Activated CD8-positive, alpha-beta T cell treated with anti-CD3 and anti-CD28 coated beads, Interleukin-2, amount 10 ng/mL, durations not matched to agents 7 days and 5 days (primary cell): ENCODE results near the gene PCNP. TPM values are rescaled to one million over a fixed set of nuclear protein-coding genes. Genes with fewer than 3 reads are reported as not detected.
"Not testable (repeated sequence)": the region's sequence is repeated elsewhere in the genome, so short reads cannot be mapped to it uniquely, and the experiment has no call there.

Experiments
- ATAC-seq: fragments of 150-1000 bp; cut with Tn5 transposase; one replicate; pipeline ENCODE4 v1.10.0; 2021; ENCODE audit warnings: moderate library complexity
- CTCF ChIA-PET: fragments of 350-600 bp; sonication (Branson Sonifier 250); formaldehyde crosslinking; loops from one replicate; lab custom pipeline; 2021; ENCODE audit warnings: antibody characterized with exemption; lab: Charles Lee
- POLR2A ChIA-PET: fragments of 350-600 bp; sonication (Branson Sonifier 250); formaldehyde crosslinking; loops from one replicate; lab custom pipeline; 2021; ENCODE audit warnings: antibody characterized with exemption; lab: Charles Lee
- DNase-seq: peaks from one replicate; pipeline ENCODE4 v3.0.0-alpha.2; 2020
- H3K27ac Mint-ChIP-seq: one replicate; pipeline ENCODE4 v1.8.0; 2021; ENCODE audit warnings: mild to moderate bottlenecking, mixed read lengths
- H3K27me3 Mint-ChIP-seq: one replicate; pipeline ENCODE4 v1.8.0; 2021; ENCODE audit warnings: low read depth, mixed read lengths
- H3K36me3 Mint-ChIP-seq: one replicate; pipeline ENCODE4 v1.8.0; 2021; ENCODE audit warnings: low read depth, mixed read lengths
- H3K4me1 Mint-ChIP-seq: one replicate; pipeline ENCODE4 v1.8.0; 2021; ENCODE audit warnings: low read depth, mixed read lengths
- H3K4me3 Mint-ChIP-seq: one replicate; pipeline ENCODE4 v1.8.0; 2021; ENCODE audit warnings: mild to moderate bottlenecking, mixed read lengths
- H3K9me3 Mint-ChIP-seq: one replicate; pipeline ENCODE4 v1.8.0; 2022; ENCODE audit warnings: mixed read lengths; ENCODE audit not compliant: insufficient read depth
- total RNA-seq, 2 experiments: library from RNA; stranded (reverse); gene quantifications; one replicate each; pipeline ENCODE4 v1.2.3, GENCODE V29; 2021

The PCNP gene
- total RNA-seq, 2 experiments from 2014 or later, result 180 to 181 TPM

- DNase-seq, result no peak
- H3K27ac Mint-ChIP-seq, result no peak overlapping the region
- ChIA-PET CTCF (interaction anchor here (0.8 kb wide), 1 partner anchor 49 kb away, joined by 3 read pairs; no protein-coding TSS in a partner anchor), POLR2A (no interaction called here)
- H3K36me3 Mint-ChIP-seq, result peaks cover 51% of the 10 kb centered on the region
- no peak for ATAC-seq
- peaks cover 54% of the 10 kb centered on the region for H3K4me1 Mint-ChIP-seq
- H3K9me3 Mint-ChIP-seq, result no peaks in the 10 kb centered on the region
- no peaks in the 10 kb centered on the region for H3K27me3 Mint-ChIP-seq
- H3K4me3 Mint-ChIP-seq, result no peak overlapping the region
Measured at GRCh38 chr3:101567528-101568317, 6.3 kb upstream of the PCNP start.

- DNase-seq, result peak; percentile 35
- H3K36me3 Mint-ChIP-seq, result peaks cover 32% of the 10 kb centered on the region
- H3K27me3 Mint-ChIP-seq, result no peaks in the 10 kb centered on the region
- ATAC-seq, result no peak
- H3K27ac Mint-ChIP-seq, result peak overlapping the region; percentile 70
- ChIA-PET CTCF (interaction anchor here (1.1 to 2.3 kb wide), 3 partner anchors 13 to 73 kb away, joined by 3 to 7 read pairs (median 3); no protein-coding TSS in a partner anchor), POLR2A (interaction anchor here (0.7 to 1.7 kb wide), 4 partner anchors 10 to 115 kb away, joined by 3 to 7 read pairs (median 4); partner anchors contain the start of genes RPL24 and TRMT10C)
- H3K4me3 Mint-ChIP-seq, result peak overlapping the region; percentile 9
- H3K4me1 Mint-ChIP-seq, result peaks cover 54% of the 10 kb centered on the region
- no peaks in the 10 kb centered on the region for H3K9me3 Mint-ChIP-seq
Measured at GRCh38 chr3:101571028-101571895, 2.7 kb upstream of the PCNP start.

GRCh38 chr3:101574388-101575112 is 570 bp downstream of the PCNP start:
- peak; percentile 70 for DNase-seq
- peak; percentile 65 for ATAC-seq
- peak overlapping the region; percentile 89 for H3K4me3 Mint-ChIP-seq
- ChIA-PET POLR2A (interaction anchor here (0.6 to 2.9 kb wide), 26 partner anchors 10 to 864 kb away, joined by 3 to 32 read pairs (median 4); partner anchors contain the start of genes RPL24, SENP7, TRMT10C and ZBTB11), CTCF (interaction anchor here (0.7 to 3.7 kb wide), 23 partner anchors 10 to 505 kb away, joined by 3 to 41 read pairs (median 6); partner anchors contain the start of genes RPL24, SENP7, TRMT10C and ZBTB11)
- H3K9me3 Mint-ChIP-seq, result no peaks in the 10 kb centered on the region
- H3K4me1 Mint-ChIP-seq, result peaks cover 68% of the 10 kb centered on the region
- peak overlapping the region; percentile 96 for H3K27ac Mint-ChIP-seq
- H3K27me3 Mint-ChIP-seq, result no peaks in the 10 kb centered on the region
- H3K36me3 Mint-ChIP-seq, result peaks cover 32% of the 10 kb centered on the region

GRCh38 chr3:101577286-101577685 is 3.3 kb downstream of the PCNP start:
- DNase-seq, result no peak
- POLR2A ChIA-PET, result interaction anchor here (0.6 kb wide), 1 partner anchor 56 kb away, joined by 3 read pairs; no protein-coding TSS in a partner anchor
- Mint-ChIP-seq H3K27ac (no peak overlapping the region), H3K36me3 (peaks cover 44% of the 10 kb centered on the region), H3K4me1 (peaks cover 48% of the 10 kb centered on the region), H3K27me3 (no peaks in the 10 kb centered on the region), H3K4me3 (no peak overlapping the region), H3K9me3 (no peaks in the 10 kb centered on the region)
- ATAC-seq, result no peak
- CTCF ChIA-PET, result no interaction called here

GRCh38 chr3:101588616-101589015 is 14.6 kb downstream of the PCNP start:
- DNase-seq (no peak), ATAC-seq (no peak)
- Mint-ChIP-seq H3K4me3 (no peak overlapping the region), H3K4me1 (no peaks in the 10 kb centered on the region), H3K27me3 (no peaks in the 10 kb centered on the region), H3K27ac (no peak overlapping the region), H3K9me3 (no peaks in the 10 kb centered on the region), H3K36me3 (peaks cover 63% of the 10 kb centered on the region)
- ChIA-PET POLR2A (no interaction called here), CTCF (interaction anchor here (1.8 kb wide), 1 partner anchor 14 kb away, joined by 8 read pairs; the partner anchor contains the start of gene PCNP)

- H3K36me3 Mint-ChIP-seq, result peaks cover 54% of the 10 kb centered on the region
- DNase-seq (no peak), ATAC-seq (no peak)
- no peaks in the 10 kb centered on the region for H3K27me3 Mint-ChIP-seq
- no peaks in the 10 kb centered on the region for H3K4me1 Mint-ChIP-seq
- ChIA-PET CTCF (no interaction called here), POLR2A (interaction anchor here (0.7 kb wide), 1 partner anchor 16 kb away, joined by 3 read pairs; no protein-coding TSS in a partner anchor)
- H3K9me3 Mint-ChIP-seq, result no peaks in the 10 kb centered on the region
- H3K4me3 Mint-ChIP-seq, result no peak overlapping the region
- no peak overlapping the region for H3K27ac Mint-ChIP-seq
Measured at GRCh38 chr3:101591071-101591470, 17.1 kb downstream of the PCNP start.

- no peaks in the 10 kb centered on the region for H3K4me1 Mint-ChIP-seq
- no peak overlapping the region for H3K27ac Mint-ChIP-seq
- no peak for ATAC-seq
- POLR2A ChIA-PET, result no interaction called here
- no peaks in the 10 kb centered on the region for H3K27me3 Mint-ChIP-seq
- DNase-seq, result no peak
- peaks cover 14% of the 10 kb centered on the region for H3K36me3 Mint-ChIP-seq
- H3K4me3 Mint-ChIP-seq, result no peak overlapping the region
- CTCF ChIA-PET, result no interaction called here
- H3K9me3 Mint-ChIP-seq, result no peaks in the 10 kb centered on the region
Measured at GRCh38 chr3:101602731-101603130, 28.8 kb downstream of the PCNP start.

GRCh38 chr3:101603184-101603583 is 29.2 kb downstream of the PCNP start:
- Mint-ChIP-seq H3K27ac (no peak overlapping the region), H3K4me3 (no peak overlapping the region), H3K4me1 (no peaks in the 10 kb centered on the region), H3K9me3 (no peaks in the 10 kb centered on the region), H3K27me3 (no peaks in the 10 kb centered on the region), H3K36me3 (peaks cover 14% of the 10 kb centered on the region)
- POLR2A ChIA-PET, result no interaction called here
- DNase-seq, result no peak
- CTCF ChIA-PET, result no interaction called here
- ATAC-seq, result no peak

- CTCF ChIA-PET, H3K4me3 Mint-ChIP-seq, POLR2A ChIA-PET, DNase-seq, H3K27ac Mint-ChIP-seq, H3K36me3 Mint-ChIP-seq, H3K9me3 Mint-ChIP-seq, H3K4me1 Mint-ChIP-seq, ATAC-seq, H3K27me3 Mint-ChIP-seq: not testable (repeated sequence)
Measured at GRCh38 chr3:101605398-101605797, 31.4 kb downstream of the PCNP start.

GRCh38 chr3:101611023-101611422 is 37.0 kb downstream of the PCNP start:
- no peak for DNase-seq
- ATAC-seq, result no peak
- CTCF ChIA-PET, result no interaction called here
- Mint-ChIP-seq H3K4me1 (no peaks in the 10 kb centered on the region), H3K27me3 (no peaks in the 10 kb centered on the region), H3K9me3 (no peaks in the 10 kb centered on the region), H3K4me3 (no peak overlapping the region), H3K36me3 (no peaks in the 10 kb centered on the region), H3K27ac (no peak overlapping the region)
- POLR2A ChIA-PET, result no interaction called here

GRCh38 chr3:101613014-101613413 is 39.0 kb downstream of the PCNP start:
- CTCF ChIA-PET, H3K4me1 Mint-ChIP-seq, DNase-seq, H3K36me3 Mint-ChIP-seq, H3K27me3 Mint-ChIP-seq, H3K27ac Mint-ChIP-seq, H3K4me3 Mint-ChIP-seq, H3K9me3 Mint-ChIP-seq, POLR2A ChIA-PET, ATAC-seq: not testable (repeated sequence)
